ENCODE measurements around the gene LASP1. TPM values are rescaled to one million over a fixed set of nuclear protein-coding genes. Genes with fewer than 3 reads are reported as not detected.

The LASP1 gene
- total and polyA plus RNA-seq, 2 of the 8 experiments (the other 6 are each of a cell fraction or from before 2014, with no cell fraction given), result 114 to 180 TPM

DNA sequence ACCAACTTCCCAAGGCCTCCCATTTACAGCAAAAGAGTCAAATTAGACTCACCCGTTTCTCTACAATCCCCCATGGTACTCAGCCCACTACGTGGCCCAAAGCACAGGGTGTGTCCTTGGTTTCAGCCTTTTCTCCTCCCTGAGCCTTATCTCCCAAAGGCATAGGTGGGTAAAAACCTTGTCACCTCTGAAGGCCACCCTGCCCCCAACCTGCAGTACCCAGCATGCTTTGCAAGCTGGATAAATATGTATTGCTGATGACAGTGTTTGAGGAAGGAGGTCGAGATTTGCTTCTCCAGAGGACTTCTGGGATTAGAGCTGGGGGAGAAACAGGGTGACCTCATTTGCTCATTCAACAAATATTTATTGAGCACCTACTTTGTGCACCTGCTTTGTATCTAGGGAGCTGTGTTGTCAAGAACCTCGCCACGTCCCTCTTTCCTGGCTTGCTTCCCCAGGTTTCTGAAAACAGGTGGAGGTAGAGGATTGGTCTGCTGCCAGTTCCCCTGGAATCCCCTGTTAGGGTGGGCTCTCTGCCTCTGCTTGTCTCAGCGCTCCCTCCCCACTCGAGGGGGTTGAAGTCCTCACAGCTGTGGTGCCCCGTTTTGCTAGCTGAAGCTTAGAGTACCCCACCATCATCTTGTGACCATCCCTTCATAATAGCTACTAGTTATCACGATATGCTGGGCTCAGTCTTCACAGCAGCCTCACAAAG is 3.0 kb downstream of the LASP1 start:
- Histone ChIP-seq H4K91ac (replicated peaks; ENCODE audit: insufficient read length, low read length) (no peak overlapping the region), H3K56ac (replicated peaks; ENCODE audit: insufficient read length, low read depth, low read length) (no peak overlapping the region), H4K5ac (ENCODE audit: insufficient read length, low read depth, low read length) (no peak overlapping the region), H3K9me3 (ENCODE audit: insufficient read depth in 2 of 2, low read depth in 1 of 2, low read length in 1 of 2) (no peaks in the 10 kb centered on the region), H3K27ac (ENCODE audit: low read depth, low read length) (no peak overlapping the region), H2AK5ac (ENCODE audit: low read depth, low read length) (peak overlapping the region; percentile 20; the same call in 1 of the 2 replicates), H3K23me2 (ENCODE audit: low read depth, low read length) (peaks cover 14% of the 10 kb centered on the region), H3K79me2 (ENCODE audit: control insufficient read depth in 1 of 2, insufficient read depth in 2 of 2, low read length in 2 of 2) (peaks cover 32 to 70% of the 10 kb centered on the region in 2 experiments), H3K23ac (ENCODE audit: insufficient read length) (no peak overlapping the region), H4K20me1 (replicated peaks in 1 of 2; ENCODE audit: control insufficient read depth in 1 of 2, insufficient read depth in 2 of 2, low read length in 2 of 2) (peaks cover under 1 to 9% of the 10 kb centered on the region in 2 experiments), H3K4me3 (ENCODE audit: extremely low read depth in 1 of 4, insufficient read depth in 2 of 4, low read depth in 3 of 4, low read length in 4 of 4) (no peak overlapping the region), H2BK20ac (ENCODE audit: low read length) (no peak overlapping the region; the same call in none of the 2 replicates), H3K27me3 (replicated peaks in 1 of 4; ENCODE audit: control insufficient read depth in 3 of 4, extremely low read depth in 1 of 4, insufficient read depth in 3 of 4, low read length in 3 of 4) (no peaks in the 10 kb centered on the region), H3K14ac (ENCODE audit: insufficient read length) (no peak overlapping the region), H3K79me1 (ENCODE audit: low read depth, low read length) (peaks cover 29% of the 10 kb centered on the region), H4K8ac (ENCODE audit: extremely low read depth, insufficient read depth, low read length) (no peak overlapping the region), H3K4me2 (ENCODE audit: insufficient read depth in 1 of 2, low read depth in 2 of 2, low read length in 2 of 2) (peak overlapping the region; percentile 79 to 95; a peak in 1 of 4 replicates), H3K4ac (replicated peaks; ENCODE audit: insufficient read length, low read depth, low read length) (no peak overlapping the region), H3K18ac (ENCODE audit: extremely low read depth, low read length) (no peak overlapping the region; the same call in 1 of the 2 replicates), H3K9ac (replicated peaks in 1 of 4; ENCODE audit: extremely low read depth in 1 of 4, low read depth in 3 of 4, low read length in 3 of 4) (no peak overlapping the region; a peak in 1 of 7 replicates), H2BK120ac (replicated peaks; ENCODE audit: low read depth, low read length) (no peak overlapping the region), H2BK5ac (ENCODE audit: low read depth, low read length) (peak overlapping the region; percentile 48; the same call in 1 of the 2 replicates), H2AFZ (ENCODE audit: low read length) (no peak overlapping the region), H2BK15ac (ENCODE audit: low read length) (no peak overlapping the region), H3K36me3 (ENCODE audit: control insufficient read depth in 2 of 4, insufficient read depth in 4 of 4, low read length in 3 of 4) (peaks cover 0 to 2% (median 0%) of the 10 kb centered on the region in 4 experiments; a peak in 1 of 8 replicates), H3K4me1 (replicated peaks in 1 of 4; ENCODE audit: control insufficient read depth in 3 of 4, insufficient read depth in 4 of 4, low read length in 3 of 4) (peaks cover 9 to 48% (median 30%) of the 10 kb centered on the region in 4 experiments), H2BK12ac (ENCODE audit: low read depth, low read length) (no peak overlapping the region)
- CTCF ChIA-PET (ENCODE audit: partially characterized antibody), result interaction anchor here (0.7 to 3.2 kb wide), 7 partner anchors 8 to 46 kb away, joined by 3 to 16 read pairs (median 4); no protein-coding TSS in a partner anchor
- 83% methylated on average over 9 of the region's 9 CpGs; no CpG with 5 or more reads in 1 of the 2 experiments for WGBS, 2 experiments (ENCODE audit: extremely low coverage in 1 of 2, insufficient coverage in 1 of 2, insufficient read length in 1 of 2, insufficient replicate concordance in 2 of 2, low coverage in 1 of 2, low lambda C conversion rate in 2 of 2, missing lambda C conversion rate in 1 of 2)
- no peak for FAIRE-seq
- no peak for DNase-seq (ENCODE audit: low read depth in 1 of 2, low spot score in 2 of 2)
- POLR2A ChIA-PET (ENCODE audit: partially characterized antibody), result interaction anchor here (0.9 to 24.3 kb wide), 5 partner anchors 10 to 47 kb away, joined by 3 to 468 read pairs (median 98); partner anchors contain the start of genes LASP1NB and RPL23

Measured in H1 (cell line).